GM12873 (cell line): ENCODE results near the gene MOGAT1.

Source experiments
- TF ChIP-seq, protein P1 (sequence below): IDR thresholded peaks from 2 replicates; pipeline ENCODE4 v1.5.1; 2012; ENCODE audit warnings: low read depth, mild to moderate bottlenecking, moderate library complexity, low read length, control low read depth; ENCODE audit not compliant: insufficient read depth; ENCODE audit errors: missing control alignments

Gene MOGAT1

GRCh38 chr2:222713002-222713401, 41.5 kb downstream of the MOGAT1 start:
- TF ChIP-seq, protein P1, sequence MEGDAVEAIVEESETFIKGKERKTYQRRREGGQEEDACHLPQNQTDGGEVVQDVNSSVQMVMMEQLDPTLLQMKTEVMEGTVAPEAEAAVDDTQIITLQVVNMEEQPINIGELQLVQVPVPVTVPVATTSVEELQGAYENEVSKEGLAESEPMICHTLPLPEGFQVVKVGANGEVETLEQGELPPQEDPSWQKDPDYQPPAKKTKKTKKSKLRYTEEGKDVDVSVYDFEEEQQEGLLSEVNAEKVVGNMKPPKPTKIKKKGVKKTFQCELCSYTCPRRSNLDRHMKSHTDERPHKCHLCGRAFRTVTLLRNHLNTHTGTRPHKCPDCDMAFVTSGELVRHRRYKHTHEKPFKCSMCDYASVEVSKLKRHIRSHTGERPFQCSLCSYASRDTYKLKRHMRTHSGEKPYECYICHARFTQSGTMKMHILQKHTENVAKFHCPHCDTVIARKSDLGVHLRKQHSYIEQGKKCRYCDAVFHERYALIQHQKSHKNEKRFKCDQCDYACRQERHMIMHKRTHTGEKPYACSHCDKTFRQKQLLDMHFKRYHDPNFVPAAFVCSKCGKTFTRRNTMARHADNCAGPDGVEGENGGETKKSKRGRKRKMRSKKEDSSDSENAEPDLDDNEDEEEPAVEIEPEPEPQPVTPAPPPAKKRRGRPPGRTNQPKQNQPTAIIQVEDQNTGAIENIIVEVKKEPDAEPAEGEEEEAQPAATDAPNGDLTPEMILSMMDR = no peak

GRCh38 chr2:222714361-222715241, 43.1 kb downstream of the MOGAT1 start:
- TF ChIP-seq, protein P1 = no peak

DNA sequence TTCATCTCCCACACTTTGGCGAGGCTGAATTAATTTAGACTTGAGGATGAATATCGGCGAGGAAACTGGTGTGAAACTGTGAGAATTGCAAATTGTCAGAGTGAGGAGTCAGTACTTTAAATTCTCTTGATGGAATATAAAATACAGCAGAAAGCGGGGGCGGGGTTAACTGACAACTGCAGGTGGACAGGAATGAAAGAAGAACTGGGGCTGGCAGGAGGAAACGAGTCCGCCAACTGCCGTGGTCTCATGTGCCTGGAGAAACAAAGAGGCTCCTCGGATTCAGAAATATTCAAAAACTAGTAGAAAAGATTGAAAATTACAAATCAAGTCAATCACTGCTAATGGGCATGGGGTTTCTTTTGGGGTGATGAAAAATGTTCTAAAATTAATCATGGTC, 44.3 kb downstream of the MOGAT1 start:
- TF ChIP-seq, protein P1 = no peak

DNA sequence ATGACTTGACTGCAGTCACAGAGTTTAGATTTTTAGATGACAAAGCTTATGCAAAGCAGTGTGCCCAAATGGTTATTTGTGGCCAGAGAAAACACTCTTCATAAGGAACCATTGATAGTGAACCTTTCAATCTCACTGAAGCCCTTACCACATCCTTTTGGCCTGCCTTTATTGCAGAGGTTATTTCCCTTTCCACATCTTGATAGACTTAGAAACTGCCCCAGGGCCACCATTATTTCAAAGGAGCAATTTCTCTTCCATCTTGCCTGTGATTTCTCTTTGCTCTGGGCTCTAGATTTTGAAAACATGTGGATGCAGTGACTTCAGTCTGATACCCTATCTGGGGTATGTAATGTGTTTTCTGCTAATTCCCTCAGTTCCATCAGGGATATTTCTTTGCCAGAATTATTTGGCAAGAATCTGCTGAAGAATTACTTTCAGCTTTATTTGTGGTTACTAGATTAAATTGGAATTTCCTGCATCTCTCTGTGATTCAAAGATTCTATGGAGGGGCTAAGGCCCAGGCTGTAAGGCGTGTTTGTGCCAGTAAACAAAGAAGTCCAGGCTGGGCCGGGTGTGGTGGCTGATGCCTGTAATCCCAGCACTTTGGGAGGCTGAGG, 51.0 kb downstream of the MOGAT1 start:
- TF ChIP-seq, protein P1 = no peak

GRCh38 chr2:222724208-222724607, 52.8 kb downstream of the MOGAT1 start:
- TF ChIP-seq, protein P1 = no peak

GRCh38 chr2:222728621-222729020, 57.2 kb downstream of the MOGAT1 start:
- TF ChIP-seq, protein P1 = no peak

DNA sequence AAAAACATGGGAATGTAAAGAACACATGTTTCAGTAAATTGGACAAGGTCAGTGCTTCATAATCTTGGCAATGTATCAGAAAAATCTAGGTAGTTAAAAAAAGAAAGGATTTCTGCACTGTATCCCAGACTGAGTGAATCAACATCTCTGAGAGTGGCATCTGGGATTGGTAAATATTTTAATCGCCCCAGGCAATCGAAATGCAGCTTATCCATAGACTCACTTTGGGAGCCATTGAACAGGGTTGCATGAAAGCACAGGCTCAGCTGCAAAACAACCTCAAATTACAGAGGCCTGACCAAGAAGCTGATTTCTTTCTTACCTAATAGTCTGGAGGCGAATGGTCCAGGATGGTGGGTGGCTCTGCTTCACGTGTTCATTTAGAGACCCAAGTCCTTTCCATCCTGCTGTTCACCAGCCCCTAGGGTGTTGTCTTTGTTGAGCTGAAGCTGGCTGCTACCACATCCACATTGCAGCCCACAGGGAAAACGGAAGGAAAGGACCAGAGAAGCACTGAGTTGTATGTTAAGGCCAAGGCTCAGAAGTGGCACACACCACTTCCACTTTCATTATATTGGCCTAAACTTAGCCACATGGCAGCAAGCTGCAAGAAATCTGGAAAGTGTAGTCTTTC, 59.0 kb downstream of the MOGAT1 start:
- TF ChIP-seq, protein P1 = no peak
